Neural crest cell (in vitro differentiated cells): ENCODE results near the gene FAP. TPM values are rescaled to one million over a fixed set of nuclear protein-coding genes. Genes with fewer than 3 reads are reported as not detected.

ENCODE experiments used
- DNase-seq: peaks from one replicate; pipeline ENCODE4 v3.0.0; 2021; ENCODE audit warnings: low read depth, mixed read lengths, low spot score
- H3K27ac Mint-ChIP-seq: one replicate; pipeline ENCODE4 v1.8.0; 2021; ENCODE audit warnings: mild to moderate bottlenecking, mixed read lengths; ENCODE audit not compliant: unreplicated experiment
- H3K27me3 Mint-ChIP-seq: 2 replicates; pipeline ENCODE4 v1.8.0; 2021; ENCODE audit warnings: low read depth, mild to moderate bottlenecking, mixed read lengths
- H3K36me3 Mint-ChIP-seq: 2 replicates; pipeline ENCODE4 v1.8.0; 2021; ENCODE audit warnings: low read depth, mild to moderate bottlenecking, mixed read lengths
- H3K4me1 Mint-ChIP-seq: 2 replicates; pipeline ENCODE4 v1.8.0; 2021; ENCODE audit warnings: mixed read lengths
- H3K4me3 Mint-ChIP-seq: one replicate; pipeline ENCODE4 v1.8.0; 2021; ENCODE audit warnings: mild to moderate bottlenecking, mixed read lengths
- H3K9me3 Mint-ChIP-seq: 2 replicates; pipeline ENCODE4 v1.8.0; 2021; ENCODE audit warnings: mixed read lengths
- total RNA-seq: library from RNA; stranded (reverse); gene quantifications from 2 replicates; pipeline ENCODE4 v1.2.1, GENCODE V29; 2021
- TF ChIP-seq, protein P1 (sequence below): fragments of 200-600 bp; sonication (generic); conservative IDR thresholded peaks from 2 replicates; pipeline ENCODE4 v1.5.0; 2021; ENCODE audit warnings: antibody characterized with exemption, mild to moderate bottlenecking

Gene FAP
- total RNA-seq, 1 donor from 2014 or later = not detected

DNA sequence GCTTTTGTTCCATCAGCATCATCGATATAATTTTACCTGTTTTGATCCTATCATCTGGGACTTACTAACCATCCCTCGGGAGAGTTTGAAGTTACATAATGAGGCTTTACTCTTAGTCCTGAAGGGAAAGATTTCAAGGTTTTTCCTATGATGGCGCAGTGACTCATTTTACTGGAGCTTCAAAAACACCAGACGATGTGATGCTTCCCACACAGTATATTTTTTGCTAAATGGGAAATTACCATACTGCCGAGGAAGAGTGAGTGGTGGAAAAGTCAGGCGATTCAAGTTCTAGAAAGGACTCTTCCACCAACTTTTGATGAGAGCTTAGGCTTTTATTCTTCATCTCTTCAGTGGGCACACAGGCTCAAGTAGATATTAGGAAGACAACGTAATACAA, 46.6 kb downstream of the FAP start:
- no peak for DNase-seq
- no peaks in the 10 kb centered on the region for H3K9me3 Mint-ChIP-seq
- H3K4me1 Mint-ChIP-seq = no peaks in the 10 kb centered on the region
- TF ChIP-seq, protein P1, sequence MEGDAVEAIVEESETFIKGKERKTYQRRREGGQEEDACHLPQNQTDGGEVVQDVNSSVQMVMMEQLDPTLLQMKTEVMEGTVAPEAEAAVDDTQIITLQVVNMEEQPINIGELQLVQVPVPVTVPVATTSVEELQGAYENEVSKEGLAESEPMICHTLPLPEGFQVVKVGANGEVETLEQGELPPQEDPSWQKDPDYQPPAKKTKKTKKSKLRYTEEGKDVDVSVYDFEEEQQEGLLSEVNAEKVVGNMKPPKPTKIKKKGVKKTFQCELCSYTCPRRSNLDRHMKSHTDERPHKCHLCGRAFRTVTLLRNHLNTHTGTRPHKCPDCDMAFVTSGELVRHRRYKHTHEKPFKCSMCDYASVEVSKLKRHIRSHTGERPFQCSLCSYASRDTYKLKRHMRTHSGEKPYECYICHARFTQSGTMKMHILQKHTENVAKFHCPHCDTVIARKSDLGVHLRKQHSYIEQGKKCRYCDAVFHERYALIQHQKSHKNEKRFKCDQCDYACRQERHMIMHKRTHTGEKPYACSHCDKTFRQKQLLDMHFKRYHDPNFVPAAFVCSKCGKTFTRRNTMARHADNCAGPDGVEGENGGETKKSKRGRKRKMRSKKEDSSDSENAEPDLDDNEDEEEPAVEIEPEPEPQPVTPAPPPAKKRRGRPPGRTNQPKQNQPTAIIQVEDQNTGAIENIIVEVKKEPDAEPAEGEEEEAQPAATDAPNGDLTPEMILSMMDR = no peak
- no peak overlapping the region for H3K4me3 Mint-ChIP-seq
- H3K36me3 Mint-ChIP-seq = no peaks in the 10 kb centered on the region
- no peak overlapping the region for H3K27ac Mint-ChIP-seq
- peaks cover 37% of the 10 kb centered on the region for H3K27me3 Mint-ChIP-seq

DNA sequence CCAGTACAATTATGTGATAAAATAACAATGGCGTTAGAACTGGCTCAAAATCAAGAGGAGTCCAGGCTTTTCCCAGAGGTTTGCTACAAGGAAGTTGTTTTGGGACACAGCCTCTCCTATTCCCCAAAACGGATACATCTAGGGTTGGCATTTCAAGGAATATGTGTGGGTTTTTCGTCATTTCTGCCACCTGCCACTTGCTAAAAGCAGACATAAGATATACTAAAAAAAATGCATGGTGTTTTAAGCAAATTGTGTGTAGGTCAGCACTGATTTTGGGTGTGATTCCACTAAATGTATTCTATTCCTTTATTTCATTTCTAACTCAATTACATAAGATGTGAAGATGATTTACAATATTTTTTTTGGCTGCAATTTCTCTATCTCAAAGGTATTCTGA, 54.8 kb downstream of the FAP start:
- Mint-ChIP-seq H3K4me1 (no peaks in the 10 kb centered on the region), H3K9me3 (no peaks in the 10 kb centered on the region), H3K4me3 (no peak overlapping the region), H3K27me3 (peaks cover 18% of the 10 kb centered on the region), H3K27ac (no peak overlapping the region), H3K36me3 (no peaks in the 10 kb centered on the region)
- TF ChIP-seq, protein P1 = no peak
- DNase-seq = no peak

DNA sequence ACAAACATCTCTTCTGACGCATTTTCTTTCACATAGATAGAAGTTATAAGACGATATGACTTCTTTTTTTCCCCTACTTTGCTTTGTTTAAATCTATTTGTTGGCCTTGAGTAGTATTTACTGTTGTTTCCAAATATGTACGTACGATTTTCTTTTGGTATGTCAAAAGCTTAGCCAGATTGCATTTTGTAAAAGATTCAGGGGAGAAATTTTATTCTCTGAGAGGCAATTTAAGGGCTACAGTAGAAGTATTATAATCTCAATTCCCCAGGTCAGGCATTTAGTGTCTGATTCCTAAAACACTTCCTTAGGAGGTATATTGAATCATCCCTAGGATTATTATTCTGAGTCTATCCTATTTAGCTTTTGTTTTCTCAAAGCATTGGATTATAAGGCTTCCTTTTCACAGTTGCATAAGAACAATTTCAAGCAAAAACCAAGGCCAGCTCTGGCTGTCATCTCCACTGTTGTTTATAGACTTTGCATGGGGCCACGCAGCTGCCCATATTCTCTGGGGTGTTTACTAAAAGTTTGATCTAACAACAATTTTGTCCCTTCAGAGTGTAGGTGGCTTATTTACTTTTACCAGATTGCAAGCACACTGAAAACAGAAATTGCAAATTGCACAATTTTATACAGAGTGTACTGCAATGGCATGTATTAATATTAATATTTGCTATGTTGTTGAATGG, 57.6 kb downstream of the FAP start:
- TF ChIP-seq, protein P1 = no peak
- H3K27ac Mint-ChIP-seq = no peak overlapping the region
- no peaks in the 10 kb centered on the region for H3K9me3 Mint-ChIP-seq
- no peaks in the 10 kb centered on the region for H3K36me3 Mint-ChIP-seq
- no peaks in the 10 kb centered on the region for H3K4me1 Mint-ChIP-seq
- no peak overlapping the region for H3K4me3 Mint-ChIP-seq
- no peaks in the 10 kb centered on the region for H3K27me3 Mint-ChIP-seq
- no peak for DNase-seq

DNA sequence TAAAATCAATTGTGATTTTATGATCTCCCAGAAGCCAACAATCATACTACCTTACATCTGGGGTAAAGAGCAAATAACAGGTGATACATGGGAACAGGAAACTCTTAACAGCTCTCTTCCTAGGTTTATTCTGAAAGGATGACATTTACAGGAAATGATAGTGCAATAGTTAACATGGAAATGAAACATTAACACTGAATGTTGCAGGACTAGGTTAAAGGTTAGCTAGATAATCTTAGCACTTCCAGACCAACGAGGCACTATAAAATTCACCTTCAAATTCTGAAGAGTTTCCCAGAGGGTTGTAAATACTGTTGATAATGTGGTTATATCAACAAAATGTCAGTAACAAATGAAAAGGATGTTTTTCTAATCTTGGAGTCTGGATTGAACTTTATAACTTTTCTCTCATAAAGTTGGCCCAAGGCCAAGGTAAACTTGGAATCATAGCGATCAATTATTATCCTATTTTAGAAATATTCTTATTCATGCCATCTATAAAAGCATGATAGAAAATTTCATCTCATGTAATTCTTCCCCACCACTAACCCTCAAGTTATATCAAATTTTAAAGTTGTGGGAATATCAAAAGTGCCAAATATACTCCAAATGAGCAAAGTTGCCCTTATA, 58.3 kb downstream of the FAP start:
- H3K4me1 Mint-ChIP-seq = no peaks in the 10 kb centered on the region
- DNase-seq = no peak
- no peaks in the 10 kb centered on the region for H3K27me3 Mint-ChIP-seq
- TF ChIP-seq, protein P1 = no peak
- H3K4me3 Mint-ChIP-seq = no peak overlapping the region
- H3K36me3 Mint-ChIP-seq = no peaks in the 10 kb centered on the region
- H3K9me3 Mint-ChIP-seq = no peaks in the 10 kb centered on the region
- no peak overlapping the region for H3K27ac Mint-ChIP-seq

DNA sequence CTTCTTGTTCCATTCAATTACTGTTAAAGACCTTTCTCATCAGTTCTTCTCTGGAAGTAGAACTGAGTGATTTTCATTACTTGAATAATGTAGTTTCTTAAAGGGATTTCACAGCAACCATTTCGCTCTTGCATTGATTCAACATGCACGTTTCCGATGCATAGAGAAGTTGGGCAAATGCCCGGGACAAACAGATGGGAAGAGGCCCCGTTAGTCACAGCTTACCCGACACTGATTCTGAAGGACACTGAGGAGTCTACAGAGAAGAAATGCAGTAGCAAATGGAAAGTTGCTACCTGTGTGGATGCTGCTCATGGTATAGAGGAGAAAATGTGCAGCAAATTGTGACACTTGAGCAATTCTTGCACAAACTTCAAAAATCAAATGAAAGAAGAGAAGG, 58.9 kb downstream of the FAP start:
- DNase-seq = no peak
- no peaks in the 10 kb centered on the region for H3K9me3 Mint-ChIP-seq
- H3K4me1 Mint-ChIP-seq = no peaks in the 10 kb centered on the region
- H3K27ac Mint-ChIP-seq = no peak overlapping the region
- TF ChIP-seq, protein P1 = no peak
- H3K4me3 Mint-ChIP-seq = no peak overlapping the region
- no peaks in the 10 kb centered on the region for H3K36me3 Mint-ChIP-seq
- no peaks in the 10 kb centered on the region for H3K27me3 Mint-ChIP-seq
